ENCODE results near the gene EVC.

EVC gene

DNA sequence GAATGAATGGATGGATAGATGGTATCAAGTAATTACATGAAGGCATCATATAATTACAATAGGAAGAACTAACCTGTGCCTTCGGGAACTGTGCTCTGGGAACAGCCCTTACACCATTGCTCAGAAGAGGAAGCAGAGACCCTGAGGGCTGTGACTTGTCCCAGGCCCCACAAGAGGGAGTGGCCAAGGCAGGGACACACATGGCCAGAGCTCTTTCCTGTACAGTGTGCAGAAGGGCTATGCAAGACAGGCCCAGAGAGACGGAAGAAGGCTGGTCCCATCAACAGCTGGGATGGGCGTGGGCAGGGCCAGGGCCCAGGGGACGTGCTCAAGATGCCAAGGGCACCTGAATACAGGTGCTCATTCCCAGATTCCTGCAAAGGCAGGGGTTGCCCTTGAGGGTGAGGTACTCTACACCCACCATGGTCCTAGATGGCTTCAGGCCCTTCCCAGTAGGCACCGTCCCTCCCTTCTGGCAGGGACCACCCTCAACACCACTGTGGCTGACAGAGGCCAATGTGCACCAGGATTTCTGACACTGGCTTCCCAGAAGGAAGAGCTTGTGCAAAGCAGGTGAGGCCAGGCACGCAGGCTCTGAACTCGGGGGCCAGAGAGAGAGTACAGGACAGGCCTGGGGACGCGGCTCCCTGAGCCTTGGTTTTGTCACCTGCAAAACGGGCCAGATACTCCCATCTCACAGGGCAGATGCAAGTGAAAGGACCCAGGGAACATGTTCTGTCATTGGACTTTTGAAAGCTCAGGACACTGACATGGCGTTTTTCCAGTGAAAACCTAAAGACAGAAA lies 4.3 kb upstream of the EVC start:
- TF ChIP-seq, protein P1, sequence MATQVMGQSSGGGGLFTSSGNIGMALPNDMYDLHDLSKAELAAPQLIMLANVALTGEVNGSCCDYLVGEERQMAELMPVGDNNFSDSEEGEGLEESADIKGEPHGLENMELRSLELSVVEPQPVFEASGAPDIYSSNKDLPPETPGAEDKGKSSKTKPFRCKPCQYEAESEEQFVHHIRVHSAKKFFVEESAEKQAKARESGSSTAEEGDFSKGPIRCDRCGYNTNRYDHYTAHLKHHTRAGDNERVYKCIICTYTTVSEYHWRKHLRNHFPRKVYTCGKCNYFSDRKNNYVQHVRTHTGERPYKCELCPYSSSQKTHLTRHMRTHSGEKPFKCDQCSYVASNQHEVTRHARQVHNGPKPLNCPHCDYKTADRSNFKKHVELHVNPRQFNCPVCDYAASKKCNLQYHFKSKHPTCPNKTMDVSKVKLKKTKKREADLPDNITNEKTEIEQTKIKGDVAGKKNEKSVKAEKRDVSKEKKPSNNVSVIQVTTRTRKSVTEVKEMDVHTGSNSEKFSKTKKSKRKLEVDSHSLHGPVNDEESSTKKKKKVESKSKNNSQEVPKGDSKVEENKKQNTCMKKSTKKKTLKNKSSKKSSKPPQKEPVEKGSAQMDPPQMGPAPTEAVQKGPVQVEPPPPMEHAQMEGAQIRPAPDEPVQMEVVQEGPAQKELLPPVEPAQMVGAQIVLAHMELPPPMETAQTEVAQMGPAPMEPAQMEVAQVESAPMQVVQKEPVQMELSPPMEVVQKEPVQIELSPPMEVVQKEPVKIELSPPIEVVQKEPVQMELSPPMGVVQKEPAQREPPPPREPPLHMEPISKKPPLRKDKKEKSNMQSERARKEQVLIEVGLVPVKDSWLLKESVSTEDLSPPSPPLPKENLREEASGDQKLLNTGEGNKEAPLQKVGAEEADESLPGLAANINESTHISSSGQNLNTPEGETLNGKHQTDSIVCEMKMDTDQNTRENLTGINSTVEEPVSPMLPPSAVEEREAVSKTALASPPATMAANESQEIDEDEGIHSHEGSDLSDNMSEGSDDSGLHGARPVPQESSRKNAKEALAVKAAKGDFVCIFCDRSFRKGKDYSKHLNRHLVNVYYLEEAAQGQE (IDR thresholded peaks at IDR 0.05; ENCODE audit: insufficient read depth in 1 of 2, low read depth in 2 of 2, low read length in 2 of 2): no peak
- TF ChIP-seq SIN3A (IDR thresholded peaks at IDR 0.05; ENCODE audit: borderline replicate concordance, insufficient read depth, low read length) (no peak), TAF1 (IDR thresholded peaks at IDR 0.05; ENCODE audit: borderline replicate concordance, insufficient read depth, low read length) (no peak), POLR2AphosphoS5 (IDR thresholded peaks at IDR 0.05; ENCODE audit: low read depth, low read length) (no peak), FOXP2 (optimal IDR thresholded peaks at IDR 0.05; ENCODE audit: borderline replicate concordance, extremely low read depth, extremely low read length, insufficient read depth) (no peak)

GRCh38 chr4:5707366-5707765 lies 3.6 kb upstream of the EVC start:
- TF ChIP-seq TAF1 (IDR thresholded peaks at IDR 0.05; ENCODE audit: borderline replicate concordance, insufficient read depth, low read length) (no peak), SIN3A (IDR thresholded peaks at IDR 0.05; ENCODE audit: borderline replicate concordance, insufficient read depth, low read length) (no peak), POLR2AphosphoS5 (IDR thresholded peaks at IDR 0.05; ENCODE audit: low read depth, low read length) (no peak), FOXP2 (optimal IDR thresholded peaks at IDR 0.05; ENCODE audit: borderline replicate concordance, extremely low read depth, extremely low read length, insufficient read depth) (no peak)
- TF ChIP-seq, protein P1 (IDR thresholded peaks at IDR 0.05; ENCODE audit: insufficient read depth in 1 of 2, low read depth in 2 of 2, low read length in 2 of 2): no peak

- TF ChIP-seq POLR2AphosphoS5 (IDR thresholded peaks at IDR 0.05; ENCODE audit: low read depth, low read length) (no peak), TAF1 (IDR thresholded peaks at IDR 0.05; ENCODE audit: borderline replicate concordance, insufficient read depth, low read length) (no peak), SIN3A (IDR thresholded peaks at IDR 0.05; ENCODE audit: borderline replicate concordance, insufficient read depth, low read length) (no peak), FOXP2 (optimal IDR thresholded peaks at IDR 0.05; ENCODE audit: borderline replicate concordance, extremely low read depth, extremely low read length, insufficient read depth) (no peak)
- TF ChIP-seq, protein P1 (IDR thresholded peaks at IDR 0.05; ENCODE audit: insufficient read depth in 1 of 2, low read depth in 2 of 2, low read length in 2 of 2): no peak
Observed at GRCh38 chr4:5707778-5708448, 3.1 kb upstream of the EVC start.

- no peak for TF ChIP-seq SIN3A (IDR thresholded peaks at IDR 0.05; ENCODE audit: borderline replicate concordance, insufficient read depth, low read length)
- TF ChIP-seq TAF1 (IDR thresholded peaks at IDR 0.05; ENCODE audit: borderline replicate concordance, insufficient read depth, low read length): no peak
- no peak for TF ChIP-seq POLR2AphosphoS5 (IDR thresholded peaks at IDR 0.05; ENCODE audit: low read depth, low read length)
- TF ChIP-seq, protein P1 (IDR thresholded peaks at IDR 0.05; ENCODE audit: insufficient read depth in 1 of 2, low read depth in 2 of 2, low read length in 2 of 2): no peak
- no peak for TF ChIP-seq FOXP2 (optimal IDR thresholded peaks at IDR 0.05; ENCODE audit: borderline replicate concordance, extremely low read depth, extremely low read length, insufficient read depth)
Observed at GRCh38 chr4:5708449-5709206, 2.4 kb upstream of the EVC start, which contains the start of gene EVC2. Gene EVC2, minus strand, starts transcription at chr4:5708559. Its CDS starts 46 bp downstream, at chr4:5708513.
